GM12864 (cell line): ENCODE data around the gene ILF3.
"Not testable (repeated sequence)": the region's sequence is repeated elsewhere in the genome, so short reads cannot be mapped to it uniquely, and the experiment has no call there.

Experiments used
- DNase-seq: peaks from one replicate; pipeline ENCODE4 v3.0.0-alpha.2; 2011; ENCODE audit warnings: low read depth
- H3K4me3 ChIP-seq: 2 replicates; pipeline ENCODE4 v1.5.1; 2011; ENCODE audit warnings: mild to moderate bottlenecking, low read depth, low read length, control low read depth
- CTCF ChIP-seq: IDR thresholded peaks from 2 replicates; pipeline ENCODE4 v1.5.1; 2011; ENCODE audit warnings: low read depth, mild to moderate bottlenecking, moderate library complexity, low read length, control low read depth, inconsistent platforms; ENCODE audit errors: missing control alignments

The ILF3 gene

GRCh38 chr19:10662384-10663251, 8.5 kb downstream of the ILF3 start:
- H3K4me3 ChIP-seq: peak overlapping the region; percentile 25; the same call in 1 of the 2 replicates
- no peak for TF ChIP-seq CTCF
- DNase-seq: no peak

- DNase-seq, H3K4me3 ChIP-seq: not testable (repeated sequence)
Observed at GRCh38 chr19:10663252-10663563, 9.1 kb downstream of the ILF3 start.

DNA sequence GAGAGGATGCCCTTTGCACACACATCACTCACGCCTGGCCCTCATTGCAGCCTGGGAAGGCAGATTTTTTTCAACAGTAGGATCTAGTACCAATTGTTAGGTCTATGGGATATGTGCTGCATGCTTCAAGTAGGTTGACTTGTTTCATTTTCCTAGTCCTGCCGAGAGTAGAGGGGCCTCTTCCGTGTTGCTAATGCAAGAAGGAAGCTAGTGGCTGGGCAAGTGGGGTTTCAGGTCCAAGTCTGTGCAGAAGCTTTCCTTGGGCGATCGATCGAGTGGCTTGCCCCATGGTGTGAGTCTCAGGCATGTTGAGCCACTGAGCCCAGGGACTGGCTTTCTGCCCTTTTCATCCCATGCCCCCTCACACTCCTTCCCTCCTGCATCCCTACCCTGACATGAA, 13.7 kb downstream of the ILF3 start:
- no peak for TF ChIP-seq CTCF
- no peak overlapping the region; the same call in 1 of the 2 replicates for H3K4me3 ChIP-seq
- peak; percentile 67 for DNase-seq

DNA sequence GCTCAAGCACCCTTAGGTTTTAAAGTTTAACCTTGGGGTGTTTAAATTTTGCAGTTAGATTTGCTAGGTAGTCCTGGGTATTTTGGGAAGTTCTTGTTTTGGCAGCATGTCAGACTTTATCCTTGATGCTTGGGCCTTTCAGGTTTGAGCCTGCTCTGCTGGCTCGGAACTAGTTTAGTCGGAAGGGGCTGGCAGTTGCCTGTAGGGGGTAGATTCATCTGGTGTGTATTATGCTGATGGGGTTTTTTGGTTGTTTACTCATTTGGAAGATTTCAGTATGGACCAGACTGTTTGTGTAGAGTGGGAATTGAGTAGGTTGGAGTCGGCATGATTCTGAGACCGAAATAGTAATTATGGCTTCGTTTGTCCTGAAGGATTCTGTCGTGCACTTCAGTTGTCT, 15.1 kb downstream of the ILF3 start:
- TF ChIP-seq CTCF: no peak
- DNase-seq: no peak
- no peak overlapping the region for H3K4me3 ChIP-seq

DNA sequence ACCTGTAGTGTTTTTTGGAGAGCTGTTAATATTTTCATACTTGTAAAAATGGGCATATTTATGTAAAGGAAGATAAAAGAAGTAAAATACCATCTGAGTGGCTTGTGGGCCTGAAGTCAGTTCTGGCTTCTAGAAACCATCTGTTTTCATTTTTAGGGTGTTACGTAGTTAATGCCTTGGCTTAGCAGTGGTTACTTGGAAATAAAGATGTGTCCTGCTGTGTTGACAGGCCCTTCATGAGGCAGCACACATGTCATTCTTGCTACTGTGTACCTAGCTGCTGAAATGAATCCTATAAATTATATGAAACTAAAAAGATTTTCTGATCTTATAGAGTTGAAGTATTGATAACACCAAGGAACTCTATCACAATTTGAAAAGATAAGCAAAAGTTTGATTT, 16.0 kb downstream of the ILF3 start:
- H3K4me3 ChIP-seq: no peak overlapping the region
- no peak for DNase-seq
- TF ChIP-seq CTCF: no peak

DNA sequence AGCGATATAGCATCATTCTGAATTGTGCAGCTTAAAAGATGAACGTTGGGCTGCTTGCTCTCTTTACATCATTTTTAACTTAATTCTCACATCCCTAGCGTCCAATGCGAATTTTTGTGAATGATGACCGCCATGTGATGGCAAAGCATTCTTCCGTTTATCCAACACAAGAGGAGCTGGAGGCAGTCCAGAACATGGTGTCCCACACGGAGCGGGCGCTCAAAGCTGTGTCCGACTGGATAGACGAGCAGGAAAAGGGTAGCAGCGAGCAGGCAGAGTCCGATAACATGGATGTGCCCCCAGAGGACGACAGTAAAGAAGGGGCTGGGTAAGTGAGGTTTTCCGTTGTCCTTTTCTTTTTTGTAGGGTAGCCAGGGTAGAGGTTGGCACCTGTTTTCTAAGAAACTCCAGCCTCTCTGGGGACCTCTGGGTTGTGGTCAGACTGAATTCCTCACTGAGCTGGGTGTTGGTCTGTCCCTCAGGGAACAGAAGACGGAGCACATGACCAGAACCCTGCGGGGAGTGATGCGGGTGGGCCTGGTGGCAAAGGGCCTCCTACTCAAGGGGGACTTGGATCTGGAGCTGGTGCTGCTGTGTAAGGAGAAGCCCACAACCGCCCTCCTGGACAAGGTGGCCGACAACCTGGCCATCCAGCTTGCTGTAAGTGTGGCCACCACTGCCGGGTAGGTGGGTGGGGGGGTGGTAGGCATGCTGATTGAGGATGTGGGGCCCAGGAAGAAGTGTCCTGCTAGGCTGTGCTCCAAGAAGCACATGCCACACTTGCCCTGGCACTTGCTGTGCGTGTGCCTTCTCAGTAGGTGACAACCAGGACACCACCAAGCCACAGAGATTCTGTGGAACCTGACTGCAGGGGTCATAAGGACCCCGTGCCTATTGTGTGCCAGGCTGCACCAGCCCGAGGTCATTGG, 17.0 kb downstream of the ILF3 start:
- H3K4me3 ChIP-seq: no peak overlapping the region
- TF ChIP-seq CTCF: no peak
- DNase-seq: no peak

DNA sequence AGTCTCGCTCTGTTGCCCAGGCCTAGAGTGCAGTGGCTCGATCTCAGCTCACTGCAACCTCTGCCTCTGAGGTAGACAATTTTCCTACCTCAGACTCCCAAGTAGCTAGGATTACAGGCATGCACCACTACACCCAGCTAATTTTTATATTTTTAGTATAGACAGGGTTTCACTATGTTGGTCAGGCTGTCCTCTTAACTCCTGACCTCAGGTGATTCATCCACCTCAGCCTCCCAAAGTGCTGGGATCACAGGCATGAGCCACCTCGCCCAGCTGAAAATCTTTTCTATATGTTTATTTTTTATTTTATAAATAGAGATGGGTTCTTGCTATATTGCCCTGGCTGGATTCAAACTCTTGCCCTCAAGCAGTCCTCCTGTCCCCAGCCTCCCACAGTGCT, 17.8 kb downstream of the ILF3 start:
- DNase-seq: not testable (repeated sequence)

GRCh38 chr19:10675214-10675613, 21.1 kb downstream of the ILF3 start:
- DNase-seq, H3K4me3 ChIP-seq: not testable (repeated sequence)

More for the DNA sequence above, 17.8 kb downstream of the ILF3 start:
- not testable (repeated sequence) for H3K4me3 ChIP-seq
